ENCODE data around the gene RNPEP.

DNA sequence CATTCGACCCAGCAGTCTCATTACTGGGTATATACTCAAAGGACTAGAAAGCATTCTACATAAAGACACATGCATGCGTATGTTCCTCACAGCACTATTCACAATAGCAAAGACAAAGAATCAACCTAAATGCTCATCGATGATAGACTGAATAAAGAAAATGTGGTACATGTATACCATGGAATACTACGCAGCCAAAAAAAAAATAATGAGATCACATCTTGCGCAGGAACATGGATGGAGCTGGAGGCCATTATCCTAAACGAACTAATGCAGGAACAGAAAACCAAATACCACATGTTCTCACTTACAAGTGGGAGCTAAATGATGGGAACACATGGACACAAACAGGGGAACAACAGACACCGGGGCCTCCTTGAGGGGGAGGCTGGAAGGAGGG lies 71.6 kb downstream of the RNPEP start:
- TF ChIP-seq, protein P1, sequence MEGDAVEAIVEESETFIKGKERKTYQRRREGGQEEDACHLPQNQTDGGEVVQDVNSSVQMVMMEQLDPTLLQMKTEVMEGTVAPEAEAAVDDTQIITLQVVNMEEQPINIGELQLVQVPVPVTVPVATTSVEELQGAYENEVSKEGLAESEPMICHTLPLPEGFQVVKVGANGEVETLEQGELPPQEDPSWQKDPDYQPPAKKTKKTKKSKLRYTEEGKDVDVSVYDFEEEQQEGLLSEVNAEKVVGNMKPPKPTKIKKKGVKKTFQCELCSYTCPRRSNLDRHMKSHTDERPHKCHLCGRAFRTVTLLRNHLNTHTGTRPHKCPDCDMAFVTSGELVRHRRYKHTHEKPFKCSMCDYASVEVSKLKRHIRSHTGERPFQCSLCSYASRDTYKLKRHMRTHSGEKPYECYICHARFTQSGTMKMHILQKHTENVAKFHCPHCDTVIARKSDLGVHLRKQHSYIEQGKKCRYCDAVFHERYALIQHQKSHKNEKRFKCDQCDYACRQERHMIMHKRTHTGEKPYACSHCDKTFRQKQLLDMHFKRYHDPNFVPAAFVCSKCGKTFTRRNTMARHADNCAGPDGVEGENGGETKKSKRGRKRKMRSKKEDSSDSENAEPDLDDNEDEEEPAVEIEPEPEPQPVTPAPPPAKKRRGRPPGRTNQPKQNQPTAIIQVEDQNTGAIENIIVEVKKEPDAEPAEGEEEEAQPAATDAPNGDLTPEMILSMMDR (IDR thresholded peaks at IDR 0.05; ENCODE audit: insufficient read depth, low read length, poor library complexity, severe bottlenecking), result no peak
- TF ChIP-seq EZH2phosphoT487 (conservative IDR thresholded peaks at IDR 0.05; ENCODE audit: low read length), result no peak
